IPS-18c (cell line): Measurements from ENCODE around the gene FILIP1.
"Not testable (repeated sequence)": the region's sequence is repeated elsewhere in the genome, so short reads cannot be mapped to it uniquely, and the experiment has no call there.

Source experiments
- H3K4me3 ChIP-seq: 2 replicates; pipeline ENCODE4 v1.7.0; 2013; ENCODE audit warnings: low read depth, mild to moderate bottlenecking, low read length, moderate library complexity; ENCODE audit not compliant: insufficient read depth
- H3K9me3 ChIP-seq: one replicate; pipeline ENCODE4 v1.6.1; 2013; ENCODE audit warnings: mild to moderate bottlenecking, low read length, moderate library complexity; ENCODE audit not compliant: control insufficient read depth, insufficient read depth

Gene FILIP1

GRCh38 chr6:75438442-75439116 is 55.0 kb downstream of the FILIP1 start:
- Histone ChIP-seq H3K4me3 (no peak overlapping the region), H3K9me3 (no peaks in the 10 kb centered on the region)

GRCh38 chr6:75438013-75438431 is 55.6 kb downstream of the FILIP1 start:
- H3K4me3 ChIP-seq = no peak overlapping the region
- H3K9me3 ChIP-seq = no peaks in the 10 kb centered on the region

- H3K4me3 ChIP-seq = no peak overlapping the region
- no peaks in the 10 kb centered on the region for H3K9me3 ChIP-seq
Measured at GRCh38 chr6:75437421-75437891, 56.1 kb downstream of the FILIP1 start.

GRCh38 chr6:75436869-75437268 is 56.7 kb downstream of the FILIP1 start:
- Histone ChIP-seq H3K4me3 (no peak overlapping the region), H3K9me3 (no peaks in the 10 kb centered on the region)

GRCh38 chr6:75432809-75433208 is 60.8 kb downstream of the FILIP1 start:
- H3K4me3 ChIP-seq, H3K9me3 ChIP-seq: not testable (repeated sequence)

- Histone ChIP-seq H3K4me3 (no peak overlapping the region), H3K9me3 (no peaks in the 10 kb centered on the region)
Measured at GRCh38 chr6:75431379-75431778, 62.2 kb downstream of the FILIP1 start.

GRCh38 chr6:75430631-75431325 is 62.8 kb downstream of the FILIP1 start:
- Histone ChIP-seq H3K4me3 (no peak overlapping the region), H3K9me3 (no peaks in the 10 kb centered on the region)

- H3K9me3 ChIP-seq = no peaks in the 10 kb centered on the region
- H3K4me3 ChIP-seq = no peak overlapping the region
Measured at GRCh38 chr6:75429061-75429703, 64.4 kb downstream of the FILIP1 start.

GRCh38 chr6:75428204-75428603 is 65.4 kb downstream of the FILIP1 start:
- no peak overlapping the region for H3K4me3 ChIP-seq
- H3K9me3 ChIP-seq = no peaks in the 10 kb centered on the region

- Histone ChIP-seq H3K9me3 (no peaks in the 10 kb centered on the region), H3K4me3 (no peak overlapping the region)
Measured at GRCh38 chr6:75427329-75427728, 66.3 kb downstream of the FILIP1 start.

- Histone ChIP-seq H3K9me3 (no peaks in the 10 kb centered on the region), H3K4me3 (no peak overlapping the region)
Measured at GRCh38 chr6:75424618-75425548, 68.7 kb downstream of the FILIP1 start.

GRCh38 chr6:75423386-75423785 is 70.2 kb downstream of the FILIP1 start:
- H3K9me3 ChIP-seq = no peaks in the 10 kb centered on the region

GRCh38 chr6:75422024-75422639 is 71.5 kb downstream of the FILIP1 start:
- no peak overlapping the region for H3K4me3 ChIP-seq
- H3K9me3 ChIP-seq = no peaks in the 10 kb centered on the region

More at GRCh38 chr6:75423386-75423785, 70.2 kb downstream of the FILIP1 start:
- H3K4me3 ChIP-seq = no peak overlapping the region

GRCh38 chr6:75421316-75422023 is 72.1 kb downstream of the FILIP1 start:
- Histone ChIP-seq H3K4me3 (no peak overlapping the region), H3K9me3 (no peaks in the 10 kb centered on the region)

GRCh38 chr6:75419980-75420379 is 73.6 kb downstream of the FILIP1 start:
- H3K4me3 ChIP-seq = no peak overlapping the region

GRCh38 chr6:75419416-75419815 is 74.2 kb downstream of the FILIP1 start:
- H3K4me3 ChIP-seq = no peak overlapping the region
- H3K9me3 ChIP-seq = no peaks in the 10 kb centered on the region

More at GRCh38 chr6:75419980-75420379, 73.6 kb downstream of the FILIP1 start:
- no peaks in the 10 kb centered on the region for H3K9me3 ChIP-seq
